Endothelial cell of hepatic sinusoid (primary cell): ENCODE data around the gene LAS1L.
"Not testable (repeated sequence)": the region's sequence is repeated elsewhere in the genome, so short reads cannot be mapped to it uniquely, and the experiment has no call there.

Experiments used
- in situ Hi-C: cut with HindIII; loops from 2 replicates; pipeline ENCODE4 v1.10.0; 2017; ENCODE audit warnings: low sequenced_read_pairs

Gene LAS1L

GRCh38 chrX:65518980-65519379, 15.6 kb downstream of the LAS1L start:
- in situ Hi-C loops, result not testable (repeated sequence)

GRCh38 chrX:65517923-65518322, 16.7 kb downstream of the LAS1L start:
- in situ Hi-C loops, result no loop called here

GRCh38 chrX:65516756-65517155, 17.8 kb downstream of the LAS1L start:
- in situ Hi-C loops, result no loop called here

- in situ Hi-C loops, result no loop called here
Observed at GRCh38 chrX:65513610-65514009, 21.0 kb downstream of the LAS1L start.

GRCh38 chrX:65509400-65509799, 25.2 kb downstream of the LAS1L start:
- in situ Hi-C loops, result no loop called here

GRCh38 chrX:65508851-65509250, 25.7 kb downstream of the LAS1L start:
- in situ Hi-C loops, result no loop called here

GRCh38 chrX:65502618-65503017, 32.0 kb downstream of the LAS1L start:
- in situ Hi-C loops, result no loop called here

GRCh38 chrX:65493431-65493830, 41.2 kb downstream of the LAS1L start:
- in situ Hi-C loops, result no loop called here

- in situ Hi-C loops, result no loop called here
Observed at GRCh38 chrX:65491620-65492019, 43.0 kb downstream of the LAS1L start.

- in situ Hi-C loops, result no loop called here
Observed at GRCh38 chrX:65488495-65488894, 46.1 kb downstream of the LAS1L start.

GRCh38 chrX:65480960-65481359, 53.6 kb downstream of the LAS1L start:
- in situ Hi-C loops, result no loop called here

GRCh38 chrX:65479102-65479501, 55.5 kb downstream of the LAS1L start:
- in situ Hi-C loops, result not testable (repeated sequence)

- in situ Hi-C loops, result no loop called here
Observed at GRCh38 chrX:65476564-65476963, 58.0 kb downstream of the LAS1L start.

GRCh38 chrX:65463550-65463949, 71.0 kb downstream of the LAS1L start:
- in situ Hi-C loops, result no loop called here
